ENCODE data around the gene LRSAM1.

LRSAM1 gene

DNA sequence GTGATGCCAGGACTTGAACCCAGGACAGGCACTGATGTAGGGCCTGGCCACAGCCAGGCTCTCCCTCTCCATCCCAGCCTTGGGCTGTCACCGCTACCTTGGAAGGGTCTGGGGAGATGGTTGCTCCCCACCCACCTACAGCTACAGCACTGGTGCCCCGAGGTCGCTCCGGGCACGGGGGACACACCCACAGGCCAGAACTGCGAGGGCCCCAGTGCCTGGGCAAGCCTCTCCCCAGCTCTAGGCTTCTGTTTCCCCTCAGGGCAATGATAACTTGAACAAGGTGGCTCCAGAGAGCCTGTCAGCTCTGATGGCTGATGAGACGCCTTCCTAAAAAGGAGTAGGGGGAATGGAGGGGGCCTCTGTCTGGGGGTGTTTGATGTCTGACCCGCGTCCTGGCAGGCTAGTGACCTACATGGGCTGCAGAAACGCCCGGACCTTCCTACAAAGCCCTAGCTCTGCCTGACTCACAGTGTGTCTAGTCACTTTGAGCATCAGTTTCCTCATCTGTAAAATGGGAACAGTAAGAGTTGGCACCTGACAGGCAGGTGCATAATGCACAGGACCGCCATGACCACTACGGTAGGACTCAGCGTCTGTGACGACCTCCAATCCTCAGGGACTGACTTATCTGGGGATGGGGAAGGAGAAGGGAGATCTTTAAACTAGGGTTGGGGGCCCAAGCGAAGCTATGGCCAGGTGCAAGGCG, 76.4 kb downstream of the LRSAM1 start:
- in situ Hi-C loops (cut with MboI; ENCODE audit: low sequenced_read_pairs) = loop anchor here (10.0 kb wide), 1 partner anchor 57 kb away; no protein-coding TSS in a partner anchor

DNA sequence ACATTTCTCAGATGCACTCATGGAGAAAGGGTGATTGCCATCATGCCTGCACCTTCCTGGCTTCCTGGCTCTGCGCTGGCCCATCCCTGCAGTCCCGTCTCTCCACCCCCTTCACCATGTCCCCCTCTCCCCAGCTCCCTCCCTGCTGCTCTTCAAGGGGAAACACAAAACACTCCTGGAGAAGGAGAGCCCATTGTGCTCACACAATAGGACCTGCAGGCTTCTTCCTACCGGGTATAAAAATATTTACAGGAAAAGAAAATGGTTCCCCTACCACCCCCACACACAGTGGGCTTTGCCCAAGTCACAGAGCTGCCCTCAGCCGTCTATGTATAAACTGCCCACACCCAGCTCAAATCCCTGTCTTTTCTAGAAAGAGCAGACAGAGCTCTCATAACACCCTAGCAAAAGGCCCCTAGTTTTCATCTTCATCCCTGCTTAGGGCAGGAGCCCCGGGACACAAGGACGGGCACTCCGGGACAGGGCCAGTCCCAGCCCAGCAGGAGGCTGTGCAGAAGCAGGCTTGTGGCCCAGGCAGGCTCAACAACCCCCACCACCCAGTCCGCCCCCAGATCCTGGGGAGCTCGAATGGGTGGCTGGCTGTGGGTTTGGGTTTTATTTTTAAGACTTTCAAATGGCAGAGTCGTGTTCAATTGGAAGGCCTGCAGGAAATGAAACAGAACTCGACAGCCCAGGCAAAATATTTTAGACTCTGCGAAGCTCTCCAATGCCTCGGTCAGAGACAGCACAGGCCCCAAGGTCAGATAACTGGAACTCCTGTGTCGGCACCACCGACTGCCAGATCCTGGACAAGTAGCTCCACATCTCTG, 77.3 kb downstream of the LRSAM1 start:
- in situ Hi-C loops (cut with MboI; ENCODE audit: low sequenced_read_pairs) = loop anchor here (10.0 kb wide), 1 partner anchor 56 kb away; no protein-coding TSS in a partner anchor

- in situ Hi-C loops (cut with MboI; ENCODE audit: low sequenced_read_pairs) = loop anchor here (10.0 kb wide), 1 partner anchor 55 kb away; no protein-coding TSS in a partner anchor
Observed at GRCh38 chr9:127529671-127530070, 78.4 kb downstream of the LRSAM1 start.

GRCh38 chr9:127530206-127530941, 79.1 kb downstream of the LRSAM1 start:
- in situ Hi-C loops (cut with MboI; ENCODE audit: low sequenced_read_pairs) = no loop called here

DNA sequence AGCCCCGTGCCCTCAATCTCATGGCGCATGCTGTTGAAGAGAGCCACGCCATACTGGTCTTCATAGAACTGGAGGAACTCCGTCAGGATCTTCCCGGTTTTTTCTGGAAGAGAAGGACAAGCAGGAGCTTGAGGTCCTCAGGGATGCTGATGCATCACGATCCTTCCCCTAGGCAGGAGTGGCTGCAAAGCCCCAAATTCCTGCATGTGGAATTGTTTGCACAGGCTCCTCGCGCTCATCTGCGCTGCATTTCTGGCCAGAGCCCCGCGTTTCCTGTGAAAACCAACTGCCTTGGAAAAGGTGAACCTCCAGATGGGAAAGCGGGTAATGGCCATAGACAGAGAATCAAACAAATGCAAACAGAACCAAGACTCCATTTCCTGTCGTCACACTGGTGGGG, 80.4 kb downstream of the LRSAM1 start:
- in situ Hi-C loops (cut with MboI; ENCODE audit: low sequenced_read_pairs) = no loop called here

- in situ Hi-C loops (cut with MboI; ENCODE audit: low sequenced_read_pairs) = no loop called here
Observed at GRCh38 chr9:127534250-127534906, 83.1 kb downstream of the LRSAM1 start.

GRCh38 chr9:127534931-127535330, 83.6 kb downstream of the LRSAM1 start:
- in situ Hi-C loops (cut with MboI; ENCODE audit: low sequenced_read_pairs) = no loop called here

GRCh38 chr9:127535396-127535795, 84.1 kb downstream of the LRSAM1 start:
- in situ Hi-C loops (cut with MboI; ENCODE audit: low sequenced_read_pairs) = no loop called here

DNA sequence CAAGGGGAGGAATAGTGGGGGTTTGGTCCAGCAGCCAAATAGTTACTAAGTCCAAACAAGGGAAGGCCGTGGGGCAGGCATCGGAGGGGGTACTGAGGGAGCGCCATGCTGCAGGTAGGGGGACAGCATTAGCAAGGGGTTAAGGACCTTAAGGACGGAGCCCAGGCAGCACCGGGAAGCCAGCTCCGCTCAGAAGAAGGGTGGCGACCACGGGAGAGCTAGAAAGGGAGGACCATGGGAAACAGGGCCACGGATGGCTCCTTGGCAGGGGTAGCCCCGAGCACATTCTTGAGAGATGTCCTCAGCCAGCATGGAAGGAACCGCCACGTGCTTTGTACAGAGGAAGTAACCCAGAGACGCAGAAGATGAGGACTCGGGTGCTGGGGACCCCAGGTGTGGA, 84.5 kb downstream of the LRSAM1 start:
- in situ Hi-C loops (cut with MboI; ENCODE audit: low sequenced_read_pairs) = no loop called here

DNA sequence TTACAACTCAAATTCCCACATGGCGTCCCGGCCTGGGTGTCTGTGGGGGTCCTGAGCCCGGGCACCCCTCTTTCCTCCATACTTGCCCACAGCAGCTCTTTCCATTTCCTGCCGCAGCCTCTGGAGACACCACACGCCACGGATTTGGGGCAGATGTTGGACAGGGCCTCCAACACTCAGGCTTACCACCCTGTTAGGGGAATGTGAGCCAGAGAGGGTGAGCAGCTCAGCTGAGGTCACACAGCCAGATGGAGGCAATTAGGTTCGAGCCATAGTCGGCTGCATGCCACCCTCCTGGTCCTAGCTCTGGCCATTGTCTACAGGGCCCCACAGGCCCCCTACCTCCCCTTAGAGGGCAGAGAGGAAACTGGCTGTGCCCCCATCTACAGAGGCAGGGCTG, 85.2 kb downstream of the LRSAM1 start:
- in situ Hi-C loops (cut with MboI; ENCODE audit: low sequenced_read_pairs) = no loop called here

GRCh38 chr9:127537014-127537413, 85.7 kb downstream of the LRSAM1 start:
- in situ Hi-C loops (cut with MboI; ENCODE audit: low sequenced_read_pairs) = no loop called here

DNA sequence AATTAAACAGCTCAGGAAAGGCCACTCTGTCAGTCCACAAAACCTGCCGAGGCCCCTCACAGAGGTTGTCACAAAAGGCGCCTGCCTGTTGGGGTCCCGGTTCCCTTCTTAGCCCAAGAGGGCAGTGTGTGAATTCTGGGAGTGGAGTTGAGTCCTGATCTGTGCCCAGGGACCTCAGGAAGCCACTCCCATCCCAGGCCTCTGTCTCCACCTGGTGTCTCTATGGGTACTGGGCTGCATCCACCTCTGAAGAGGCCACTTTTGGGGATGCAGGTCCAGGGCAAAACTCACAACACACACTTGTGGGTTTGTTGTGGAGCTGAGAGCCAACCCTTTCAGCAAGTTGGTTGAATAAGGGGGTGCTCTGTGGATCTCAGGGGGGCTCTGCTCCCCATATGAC, 86.5 kb downstream of the LRSAM1 start:
- in situ Hi-C loops (cut with MboI; ENCODE audit: low sequenced_read_pairs) = no loop called here

DNA sequence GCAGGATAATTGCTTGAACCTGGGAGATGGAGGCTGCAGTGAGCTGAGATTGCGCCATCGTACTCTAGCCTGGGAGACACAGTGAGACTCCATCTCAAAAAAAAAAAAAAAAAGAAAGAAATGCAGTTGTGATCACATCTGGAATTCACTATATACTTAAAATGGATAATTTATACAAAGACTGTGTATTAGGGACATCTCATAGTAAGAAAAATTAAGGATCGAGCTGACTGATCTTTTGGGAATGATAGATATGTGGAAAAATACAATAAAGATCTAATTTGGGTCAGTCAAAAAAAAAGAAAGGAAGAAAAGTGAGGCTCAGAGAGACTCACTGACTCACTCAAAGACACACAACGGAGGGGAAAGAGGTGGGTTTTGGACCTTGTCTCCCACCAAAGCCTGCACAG, 87.5 kb downstream of the LRSAM1 start:
- in situ Hi-C loops (cut with MboI; ENCODE audit: low sequenced_read_pairs) = no loop called here

DNA sequence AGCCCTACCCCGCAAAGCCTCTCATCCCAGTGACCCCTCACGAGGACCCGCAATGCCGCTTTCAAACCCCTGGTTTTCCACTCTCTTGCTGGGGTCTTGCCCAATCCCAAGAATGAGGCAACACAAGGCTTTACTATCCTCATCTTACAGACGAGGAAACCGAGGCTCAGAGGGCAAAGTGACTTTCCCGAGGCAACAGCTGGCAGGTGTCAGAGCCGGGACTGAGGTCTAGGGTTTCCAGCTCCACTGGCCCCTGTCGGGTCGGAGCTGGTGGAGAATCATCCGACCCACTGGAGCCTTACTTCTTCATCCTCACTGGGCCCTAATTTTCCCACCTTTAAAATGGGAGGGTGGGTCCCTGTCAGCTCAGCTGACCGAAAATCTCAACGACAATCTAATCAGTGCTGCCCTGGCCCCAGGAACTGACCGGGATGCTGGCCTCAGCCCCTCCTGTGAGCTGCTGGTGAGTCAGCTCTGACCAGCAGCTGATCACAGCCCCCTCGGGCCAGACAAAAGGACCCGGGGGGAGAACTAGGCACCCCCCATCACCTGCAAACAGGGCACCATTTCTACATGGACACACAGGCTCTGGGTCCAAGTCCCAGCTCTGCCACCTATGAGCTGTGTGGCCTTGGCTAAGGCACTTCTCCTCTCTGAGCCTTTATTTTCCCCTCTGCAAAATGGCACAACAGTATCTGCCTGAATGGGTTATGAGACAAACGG, 88.1 kb downstream of the LRSAM1 start:
- in situ Hi-C loops (cut with MboI; ENCODE audit: low sequenced_read_pairs) = no loop called here

GRCh38 chr9:127539982-127540663, 88.8 kb downstream of the LRSAM1 start:
- in situ Hi-C loops (cut with MboI; ENCODE audit: low sequenced_read_pairs) = no loop called here

DNA sequence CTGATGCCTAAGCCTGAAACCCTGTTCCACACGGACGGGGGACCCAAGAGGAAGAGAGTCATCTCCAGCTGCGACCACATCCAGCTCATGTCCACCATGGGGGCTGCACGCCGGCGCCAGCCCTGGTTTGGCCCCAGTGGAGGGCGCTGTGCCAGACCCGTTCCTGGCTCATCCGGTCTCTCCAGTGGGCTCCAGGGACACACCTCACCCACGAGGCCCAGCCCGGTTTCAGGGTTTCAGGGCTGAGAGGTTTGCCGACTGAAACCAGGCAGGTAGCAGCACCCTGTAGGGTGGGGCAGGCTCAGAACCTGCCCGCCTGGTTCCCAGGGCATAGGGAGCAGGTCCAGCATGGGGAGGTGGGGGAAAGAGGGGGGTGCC, 89.3 kb downstream of the LRSAM1 start:
- in situ Hi-C loops (cut with MboI; ENCODE audit: low sequenced_read_pairs) = no loop called here

DNA sequence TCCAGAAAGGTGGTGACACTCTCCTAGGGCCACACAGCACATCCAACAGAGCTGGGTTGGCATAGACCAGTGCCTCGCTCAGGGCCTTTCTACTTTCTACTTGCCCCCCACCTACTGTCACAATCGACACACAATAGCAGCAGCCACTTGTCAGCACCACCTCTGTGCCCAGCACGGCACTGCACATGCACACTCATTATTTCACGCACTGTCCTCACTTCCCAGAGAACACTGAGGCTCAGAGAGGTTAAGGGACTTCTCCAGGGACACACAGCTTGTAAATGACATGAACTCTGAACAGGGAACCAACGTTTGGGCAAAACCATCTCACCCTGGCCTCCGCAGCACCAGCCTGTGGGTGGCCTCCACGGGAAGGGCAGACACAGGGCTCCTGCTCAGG, 89.9 kb downstream of the LRSAM1 start:
- in situ Hi-C loops (cut with MboI; ENCODE audit: low sequenced_read_pairs) = no loop called here

DNA sequence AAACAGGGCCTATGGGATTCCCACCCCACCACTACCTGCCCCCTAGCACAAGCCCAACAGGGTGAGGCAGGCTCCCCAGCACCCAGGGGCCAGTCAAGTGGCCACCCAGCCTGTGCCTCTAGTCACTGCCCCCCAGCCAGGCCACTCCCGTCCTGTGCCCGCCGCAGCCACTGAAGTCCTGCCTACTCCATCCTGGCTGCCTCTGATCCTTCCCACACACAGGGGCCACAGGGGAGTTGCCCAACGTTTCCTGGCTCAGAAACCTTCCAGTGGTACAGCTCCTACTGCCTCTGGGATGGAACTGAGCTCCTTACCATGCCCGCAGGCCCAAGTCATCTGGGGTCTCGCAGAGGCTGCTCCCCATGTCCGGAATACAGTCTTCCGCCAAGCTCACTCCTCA, 90.6 kb downstream of the LRSAM1 start:
- in situ Hi-C loops (cut with MboI; ENCODE audit: low sequenced_read_pairs) = no loop called here

- in situ Hi-C loops (cut with MboI; ENCODE audit: low sequenced_read_pairs) = no loop called here
Observed at GRCh38 chr9:127543221-127543620, 91.9 kb downstream of the LRSAM1 start.
